ENCODE data around the gene ACTR2. TPM values are rescaled to one million over a fixed set of nuclear protein-coding genes. Genes with fewer than 3 reads are reported as not detected.

The ACTR2 gene
- total RNA-seq, 1 experiment from 2014 or later = 248 TPM

DNA sequence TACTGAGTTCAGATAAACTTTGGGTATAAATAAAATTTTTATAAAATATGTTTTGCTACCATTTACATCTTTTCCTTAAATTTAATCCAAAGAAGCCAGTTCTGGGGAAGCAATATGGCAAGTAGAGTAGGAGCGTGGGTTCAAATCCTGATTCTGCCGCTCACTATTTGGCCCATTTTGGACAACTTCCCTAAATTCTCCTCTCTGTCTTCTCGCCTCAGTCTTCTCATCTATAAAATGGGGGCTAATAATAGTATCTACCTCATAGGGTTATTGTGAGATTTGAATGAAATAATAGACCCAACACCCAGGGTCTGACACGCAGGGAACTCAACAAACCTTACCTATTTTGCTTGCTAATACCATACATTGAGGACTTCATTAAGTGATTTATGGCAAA is 59.7 kb downstream of the ACTR2 start:
- H3K27ac Mint-ChIP-seq (ENCODE audit: unreplicated experiment) = no peak overlapping the region
- no peaks in the 10 kb centered on the region for H3K27me3 Mint-ChIP-seq (ENCODE audit: insufficient read depth, unreplicated experiment)
- intact Hi-C loops (cut with micrococcal nuclease; ENCODE audit: unreplicated experiment) = no loop called here
- H3K27me3 ChIP-seq (replicated peaks; ENCODE audit: control insufficient read depth, insufficient read depth, low read length) = no peaks in the 10 kb centered on the region
- DNase-seq = no peak
- ChIA-PET POLR2A (no interaction called here), CTCF (no interaction called here)
- H3K9me3 Mint-ChIP-seq (ENCODE audit: unreplicated experiment) = no peaks in the 10 kb centered on the region
- no peaks in the 10 kb centered on the region for H3K36me3 Mint-ChIP-seq (ENCODE audit: insufficient read depth, unreplicated experiment)
- no peaks in the 10 kb centered on the region for H3K36me3 ChIP-seq (ENCODE audit: control insufficient read depth, insufficient read depth, low read length)
- peaks cover 6% of the 10 kb centered on the region for H3K4me1 Mint-ChIP-seq (ENCODE audit: low read depth, unreplicated experiment)
- no peak overlapping the region for H3K4me3 ChIP-seq (ENCODE audit: low read depth, low read length)
- H3K9me3 ChIP-seq = no peaks in the 10 kb centered on the region
- TF ChIP-seq, protein P1, sequence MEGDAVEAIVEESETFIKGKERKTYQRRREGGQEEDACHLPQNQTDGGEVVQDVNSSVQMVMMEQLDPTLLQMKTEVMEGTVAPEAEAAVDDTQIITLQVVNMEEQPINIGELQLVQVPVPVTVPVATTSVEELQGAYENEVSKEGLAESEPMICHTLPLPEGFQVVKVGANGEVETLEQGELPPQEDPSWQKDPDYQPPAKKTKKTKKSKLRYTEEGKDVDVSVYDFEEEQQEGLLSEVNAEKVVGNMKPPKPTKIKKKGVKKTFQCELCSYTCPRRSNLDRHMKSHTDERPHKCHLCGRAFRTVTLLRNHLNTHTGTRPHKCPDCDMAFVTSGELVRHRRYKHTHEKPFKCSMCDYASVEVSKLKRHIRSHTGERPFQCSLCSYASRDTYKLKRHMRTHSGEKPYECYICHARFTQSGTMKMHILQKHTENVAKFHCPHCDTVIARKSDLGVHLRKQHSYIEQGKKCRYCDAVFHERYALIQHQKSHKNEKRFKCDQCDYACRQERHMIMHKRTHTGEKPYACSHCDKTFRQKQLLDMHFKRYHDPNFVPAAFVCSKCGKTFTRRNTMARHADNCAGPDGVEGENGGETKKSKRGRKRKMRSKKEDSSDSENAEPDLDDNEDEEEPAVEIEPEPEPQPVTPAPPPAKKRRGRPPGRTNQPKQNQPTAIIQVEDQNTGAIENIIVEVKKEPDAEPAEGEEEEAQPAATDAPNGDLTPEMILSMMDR (IDR thresholded peaks at IDR 0.05; ENCODE audit: insufficient read depth in 1 of 2, low read depth in 1 of 2, low read length in 1 of 2, severe bottlenecking in 1 of 2, unreplicated experiment in 1 of 2) = no peak
- no peaks in the 10 kb centered on the region for H3K4me1 ChIP-seq
- no TSS peak for BruUV-seq (replicated peaks)
- H3K4me3 Mint-ChIP-seq (ENCODE audit: unreplicated experiment) = no peak overlapping the region

DNA sequence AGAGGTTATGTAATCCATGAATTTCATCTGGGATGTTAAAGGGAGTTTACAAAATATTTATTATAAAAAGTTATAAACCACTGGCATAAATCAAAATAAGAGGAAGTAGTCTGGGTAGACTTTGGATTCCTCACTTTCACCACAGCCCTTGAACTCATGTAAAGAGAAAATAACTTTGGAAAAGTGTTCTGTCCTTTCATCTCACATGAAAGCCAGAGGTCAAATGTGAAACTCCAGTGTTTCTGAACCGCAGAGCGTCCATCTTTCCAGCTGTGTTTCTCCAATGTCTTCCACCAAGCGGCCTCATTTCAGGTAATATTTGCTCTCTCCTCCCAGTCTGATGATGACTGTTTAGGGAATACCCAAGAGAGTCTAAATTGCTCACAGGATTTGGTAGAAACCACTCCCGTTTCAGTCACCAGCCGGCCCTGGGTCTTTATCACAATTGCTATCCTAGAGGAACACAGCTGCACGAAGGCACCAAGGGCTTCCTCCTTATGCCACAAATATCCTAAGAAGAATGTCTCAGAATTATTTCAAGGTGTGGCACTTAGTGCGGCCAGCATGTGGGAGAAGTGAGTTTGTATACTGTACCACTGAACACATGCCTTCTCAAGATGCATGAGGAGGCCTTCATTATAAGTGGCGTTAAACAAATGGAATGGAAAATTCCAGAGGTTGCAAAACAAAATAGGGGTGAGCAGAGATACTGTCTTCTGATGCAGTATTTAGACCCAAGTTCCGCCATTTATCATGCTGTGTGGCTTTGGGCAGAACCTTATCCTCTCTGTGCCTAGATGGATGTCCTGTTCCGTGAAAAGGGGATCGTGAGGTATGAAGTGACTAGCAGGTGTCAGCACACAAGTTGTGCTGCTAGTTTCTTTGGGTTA is 63.8 kb downstream of the ACTR2 start:
- Mint-ChIP-seq H3K36me3 (ENCODE audit: insufficient read depth, unreplicated experiment) (no peaks in the 10 kb centered on the region), H3K27me3 (ENCODE audit: insufficient read depth, unreplicated experiment) (no peaks in the 10 kb centered on the region), H3K4me3 (ENCODE audit: unreplicated experiment) (no peak overlapping the region), H3K4me1 (ENCODE audit: low read depth, unreplicated experiment) (peaks cover 12% of the 10 kb centered on the region), H3K9me3 (ENCODE audit: unreplicated experiment) (no peaks in the 10 kb centered on the region), H3K27ac (ENCODE audit: unreplicated experiment) (no peak overlapping the region)
- TF ChIP-seq, protein P1 (IDR thresholded peaks at IDR 0.05; ENCODE audit: insufficient read depth in 1 of 2, low read depth in 1 of 2, low read length in 1 of 2, severe bottlenecking in 1 of 2, unreplicated experiment in 1 of 2) = no peak
- no peak for DNase-seq
- intact Hi-C loops (cut with micrococcal nuclease; ENCODE audit: unreplicated experiment) = no loop called here
- Histone ChIP-seq H3K9me3 (no peaks in the 10 kb centered on the region), H3K27me3 (replicated peaks; ENCODE audit: control insufficient read depth, insufficient read depth, low read length) (no peaks in the 10 kb centered on the region), H3K4me3 (ENCODE audit: low read depth, low read length) (no peak overlapping the region), H3K36me3 (ENCODE audit: control insufficient read depth, insufficient read depth, low read length) (no peaks in the 10 kb centered on the region), H3K4me1 (no peaks in the 10 kb centered on the region)
- no TSS peak for BruUV-seq (replicated peaks)
- POLR2A ChIA-PET = interaction anchor here (0.6 kb wide), 1 partner anchor 10 kb away, joined by 3 read pairs; no protein-coding TSS in a partner anchor
- CTCF ChIA-PET = no interaction called here

DNA sequence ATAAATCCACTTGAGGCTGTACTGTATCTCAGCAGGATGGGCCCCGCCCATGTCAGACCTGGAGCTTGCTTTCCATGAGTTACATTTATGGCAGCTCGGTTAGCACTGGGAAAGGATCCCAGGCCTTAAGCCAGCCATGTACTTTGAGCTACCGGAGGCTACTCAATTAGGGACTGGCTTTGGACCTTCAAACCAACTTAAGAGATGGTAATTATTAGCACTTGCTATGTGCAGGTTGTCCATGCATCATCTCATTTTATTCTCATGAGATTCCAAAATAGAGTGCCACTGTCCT is 64.4 kb downstream of the ACTR2 start:
- Mint-ChIP-seq H3K27ac (ENCODE audit: unreplicated experiment) (no peak overlapping the region), H3K27me3 (ENCODE audit: insufficient read depth, unreplicated experiment) (no peaks in the 10 kb centered on the region), H3K36me3 (ENCODE audit: insufficient read depth, unreplicated experiment) (no peaks in the 10 kb centered on the region), H3K4me1 (ENCODE audit: low read depth, unreplicated experiment) (peaks cover 12% of the 10 kb centered on the region), H3K9me3 (ENCODE audit: unreplicated experiment) (no peaks in the 10 kb centered on the region), H3K4me3 (ENCODE audit: unreplicated experiment) (no peak overlapping the region)
- Histone ChIP-seq H3K4me1 (no peaks in the 10 kb centered on the region), H3K4me3 (ENCODE audit: low read depth, low read length) (no peak overlapping the region), H3K27me3 (replicated peaks; ENCODE audit: control insufficient read depth, insufficient read depth, low read length) (no peaks in the 10 kb centered on the region), H3K36me3 (ENCODE audit: control insufficient read depth, insufficient read depth, low read length) (no peaks in the 10 kb centered on the region), H3K9me3 (no peaks in the 10 kb centered on the region)
- intact Hi-C loops (cut with micrococcal nuclease; ENCODE audit: unreplicated experiment) = no loop called here
- TF ChIP-seq, protein P1 (IDR thresholded peaks at IDR 0.05; ENCODE audit: insufficient read depth in 1 of 2, low read depth in 1 of 2, low read length in 1 of 2, severe bottlenecking in 1 of 2, unreplicated experiment in 1 of 2) = no peak
- CTCF ChIA-PET = no interaction called here
- BruUV-seq (replicated peaks) = no TSS peak
- POLR2A ChIA-PET = interaction anchor here (0.6 kb wide), 1 partner anchor 10 kb away, joined by 3 read pairs; no protein-coding TSS in a partner anchor
- no peak for DNase-seq
